CD4-positive, alpha-beta T cell treated with Interleukin-6 for 4 hours (primary cell): ENCODE results near the gene LFNG.
"Not testable (repeated sequence)": the region's sequence is repeated elsewhere in the genome, so short reads cannot be mapped to it uniquely, and the experiment has no call there.

Experiments used
- DNase-seq: peaks from one replicate; pipeline ENCODE4 v3.0.0-alpha.2; 2020; ENCODE audit warnings: mixed read lengths

Gene LFNG

GRCh38 chr7:2531796-2532110 is 12.2 kb downstream of the LFNG start:
- not testable (repeated sequence) for DNase-seq

- DNase-seq, result peak; percentile 10
Measured at GRCh38 chr7:2532199-2532772, 12.7 kb downstream of the LFNG start.

- DNase-seq, result not testable (repeated sequence)
Measured at GRCh38 chr7:2532816-2533215, 13.2 kb downstream of the LFNG start.

GRCh38 chr7:2533566-2533965 is 14.0 kb downstream of the LFNG start:
- not testable (repeated sequence) for DNase-seq

GRCh38 chr7:2534214-2534613 is 14.6 kb downstream of the LFNG start:
- DNase-seq, result not testable (repeated sequence)

- not testable (repeated sequence) for DNase-seq
Measured at GRCh38 chr7:2535872-2536627, 16.5 kb downstream of the LFNG start.

GRCh38 chr7:2537981-2538851 is 18.6 kb downstream of the LFNG start:
- DNase-seq, result no peak

GRCh38 chr7:2539031-2539911 is 19.7 kb downstream of the LFNG start:
- no peak for DNase-seq

- no peak for DNase-seq
Measured at GRCh38 chr7:2540133-2540532, 20.6 kb downstream of the LFNG start.

GRCh38 chr7:2540641-2541051 is 21.1 kb downstream of the LFNG start:
- no peak for DNase-seq

- DNase-seq, result no peak
Measured at GRCh38 chr7:2541291-2542010, 21.9 kb downstream of the LFNG start.

GRCh38 chr7:2542011-2542915 is 22.7 kb downstream of the LFNG start:
- no peak for DNase-seq

GRCh38 chr7:2542916-2543871 is 23.6 kb downstream of the LFNG start:
- no peak for DNase-seq

- no peak for DNase-seq
Measured at GRCh38 chr7:2544541-2545188, 25.1 kb downstream of the LFNG start.

GRCh38 chr7:2545746-2546425 is 26.3 kb downstream of the LFNG start:
- DNase-seq, result no peak

GRCh38 chr7:2546776-2547586 is 27.4 kb downstream of the LFNG start:
- DNase-seq, result no peak

- no peak for DNase-seq
Measured at GRCh38 chr7:2551418-2551817, 31.8 kb downstream of the LFNG start.

GRCh38 chr7:2553108-2553507 is 33.5 kb downstream of the LFNG start:
- DNase-seq, result no peak
